SK-N-SH treated with all-trans-retinoic acid at 6 μM for 48 hours (cell line): ENCODE data around the gene ALG12.

Experiments used
- ATAC-seq: fragments of 200-7000 bp; cut with Tn5 transposase; 3 replicates; pipeline ENCODE4 v1.9.1; 2020; ENCODE audit warnings: mild to moderate bottlenecking, moderate library complexity
- BACH2 ChIP-seq: fragments of 250-450 bp; sonication (Bioruptor Pico); IDR thresholded peaks from 2 replicates; pipeline ENCODE4 v1.9.0; 2021; ENCODE audit warnings: mild to moderate bottlenecking, borderline replicate concordance
- CSDC2 ChIP-seq: fragments of 250-450 bp; sonication (Bioruptor Pico); IDR thresholded peaks from 2 replicates; pipeline ENCODE4 v1.5.0; 2020; ENCODE audit warnings: mild to moderate bottlenecking, moderate library complexity
- OSR1 ChIP-seq: fragments of 250-450 bp; sonication (Bioruptor Pico); IDR thresholded peaks from 2 replicates; pipeline ENCODE4 v1.8.0; 2022; ENCODE audit warnings: moderate library complexity, mild to moderate bottlenecking, inconsistent platforms
- PATZ1 ChIP-seq: fragments of 250-450 bp; sonication (Bioruptor Pico); IDR thresholded peaks from 2 replicates; pipeline ENCODE4 v1.8.0; 2020; ENCODE audit warnings: mild to moderate bottlenecking, moderate library complexity, borderline replicate concordance
- ZFP3 ChIP-seq: fragments of 250-450 bp; sonication (Bioruptor Pico); IDR thresholded peaks from 2 replicates; pipeline ENCODE4 v1.5.0; 2020; ENCODE audit warnings: mild to moderate bottlenecking, moderate library complexity

The ALG12 gene

GRCh38 chr22:49850959-49851802 lies 67.1 kb downstream of the ALG12 start:
- no peak for ATAC-seq
- TF ChIP-seq CSDC2 (CRISPR knock-in tag): no peak
- TF ChIP-seq BACH2: no peak
- TF ChIP-seq PATZ1: no peak
- TF ChIP-seq OSR1 (CRISPR knock-in tag): no peak
- TF ChIP-seq ZFP3 (CRISPR knock-in tag): no peak
